ELR (cell line): ENCODE measurements around the gene PRR19.
"Not testable (repeated sequence)": the region's sequence is repeated elsewhere in the genome, so short reads cannot be mapped to it uniquely, and the experiment has no call there.

ENCODE experiments used
- DNase-seq: peaks from one replicate; pipeline ENCODE4 v3.0.0-alpha.2; 2015; ENCODE audit warnings: low read depth

PRR19 gene

GRCh38 chr19:42325896-42326771 is 24.2 kb downstream of the PRR19 start:
- peak; percentile 28 for DNase-seq

GRCh38 chr19:42326969-42327368 is 25.0 kb downstream of the PRR19 start:
- no peak for DNase-seq

- DNase-seq = no peak
These were observed 25.4 kb downstream of the PRR19 start for GRCh38 chr19:42327381-42327780.

GRCh38 chr19:42328106-42328505 is 26.2 kb downstream of the PRR19 start:
- DNase-seq = no peak

GRCh38 chr19:42328854-42329253 is 26.9 kb downstream of the PRR19 start:
- DNase-seq = no peak

- no peak for DNase-seq
These were observed 28.3 kb downstream of the PRR19 start for GRCh38 chr19:42330241-42330711.

- DNase-seq = not testable (repeated sequence)
These were observed 29.4 kb downstream of the PRR19 start for GRCh38 chr19:42331333-42331732.

DNA sequence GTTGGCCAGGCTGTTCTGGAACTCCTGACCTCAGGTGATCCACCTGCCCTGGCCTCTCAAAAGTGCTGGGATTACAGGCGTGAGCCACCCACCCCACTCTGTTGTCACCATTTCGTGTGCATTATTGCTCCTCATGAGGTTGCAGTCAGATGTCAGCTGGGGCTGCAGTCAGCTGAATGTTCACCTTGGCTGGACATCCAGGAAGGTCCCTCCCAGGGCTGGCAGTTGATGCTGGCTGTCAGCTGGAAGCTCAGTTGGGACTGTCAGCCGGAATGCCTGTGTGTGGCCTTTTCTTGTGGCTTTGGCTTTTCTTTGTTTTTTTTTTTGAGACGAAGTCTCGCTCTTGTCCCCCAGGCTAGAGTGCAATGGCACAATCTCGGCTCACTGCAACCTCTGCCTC is 30.1 kb downstream of the PRR19 start:
- DNase-seq = no peak

DNA sequence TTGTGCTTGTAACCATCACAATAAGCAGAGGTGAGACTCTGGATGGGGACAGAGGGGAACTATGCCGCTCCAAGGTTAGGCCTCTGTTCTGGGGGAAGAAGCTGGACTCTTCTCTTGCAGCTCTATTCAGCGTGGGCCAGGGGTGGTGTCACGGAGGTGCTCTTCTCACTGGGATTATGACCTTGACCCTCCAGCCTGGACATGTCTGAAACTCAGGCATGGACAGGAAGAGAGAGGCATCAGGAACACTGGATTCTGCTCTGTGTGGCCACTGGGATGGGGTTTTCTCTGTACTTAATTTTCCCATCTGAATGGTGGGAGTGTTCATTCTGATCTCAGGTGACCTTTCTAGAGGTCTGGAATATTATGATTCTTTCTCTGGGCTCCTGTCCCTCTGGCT is 31.1 kb downstream of the PRR19 start:
- DNase-seq = no peak

- DNase-seq = no peak
These were observed 32.2 kb downstream of the PRR19 start for GRCh38 chr19:42333975-42334696.

DNA sequence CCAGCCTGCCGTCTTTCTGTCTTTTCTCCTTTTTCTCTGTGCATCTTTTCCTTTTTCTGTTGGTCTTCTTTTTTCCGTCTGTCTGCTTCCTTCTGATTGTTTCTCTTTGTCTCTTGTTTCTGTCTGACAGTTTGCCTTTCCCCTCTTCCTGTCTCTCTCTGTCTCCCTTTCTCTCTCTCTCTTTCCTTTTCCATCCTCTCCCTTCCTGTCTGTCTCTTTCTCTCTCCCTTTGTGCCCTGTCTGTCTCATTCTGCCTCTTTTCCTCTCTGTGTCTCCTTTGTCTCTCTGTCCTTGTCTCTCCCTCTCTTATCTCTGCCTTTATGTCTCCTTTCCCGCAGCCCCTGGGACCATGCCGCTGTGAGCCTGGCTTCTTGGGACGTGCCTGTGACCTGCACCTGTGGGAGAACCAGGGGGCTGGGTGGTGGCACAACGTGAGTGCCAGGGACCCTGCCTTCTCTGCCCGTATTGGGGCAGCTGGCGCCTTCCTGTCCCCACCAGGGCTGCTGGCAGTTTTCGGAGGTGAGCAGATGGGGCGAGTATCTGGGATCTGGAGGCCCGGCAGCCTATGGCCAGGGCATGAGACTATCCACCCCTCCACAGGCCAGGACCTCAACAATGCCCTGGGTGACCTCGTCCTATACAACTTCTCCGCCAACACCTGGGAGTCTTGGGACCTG is 32.9 kb downstream of the PRR19 start:
- DNase-seq = no peak

- DNase-seq = no peak
These were observed 33.5 kb downstream of the PRR19 start for GRCh38 chr19:42335374-42335936.

DNA sequence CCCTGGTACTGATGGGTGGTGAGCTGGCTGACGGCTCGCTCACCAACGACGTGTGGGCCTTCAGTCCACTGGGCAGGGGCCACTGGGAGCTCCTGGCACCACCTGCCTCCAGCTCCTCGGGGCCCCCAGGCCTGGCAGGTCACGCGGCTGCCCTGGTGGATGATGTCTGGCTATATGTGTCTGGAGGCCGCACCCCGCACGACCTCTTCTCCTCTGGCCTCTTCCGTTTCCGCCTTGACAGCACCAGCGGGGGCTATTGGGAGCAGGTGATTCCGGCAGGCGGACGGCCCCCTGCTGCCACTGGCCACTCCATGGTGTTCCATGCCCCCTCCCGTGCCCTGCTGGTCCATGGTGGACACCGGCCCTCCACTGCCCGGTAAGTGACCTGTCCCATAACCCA is 34.0 kb downstream of the PRR19 start:
- DNase-seq = no peak

GRCh38 chr19:42339126-42339860 is 37.4 kb downstream of the PRR19 start:
- not testable (repeated sequence) for DNase-seq

GRCh38 chr19:42339922-42340321 is 38.0 kb downstream of the PRR19 start:
- not testable (repeated sequence) for DNase-seq

GRCh38 chr19:42343344-42344110 is 41.6 kb downstream of the PRR19 start:
- no peak for DNase-seq

DNA sequence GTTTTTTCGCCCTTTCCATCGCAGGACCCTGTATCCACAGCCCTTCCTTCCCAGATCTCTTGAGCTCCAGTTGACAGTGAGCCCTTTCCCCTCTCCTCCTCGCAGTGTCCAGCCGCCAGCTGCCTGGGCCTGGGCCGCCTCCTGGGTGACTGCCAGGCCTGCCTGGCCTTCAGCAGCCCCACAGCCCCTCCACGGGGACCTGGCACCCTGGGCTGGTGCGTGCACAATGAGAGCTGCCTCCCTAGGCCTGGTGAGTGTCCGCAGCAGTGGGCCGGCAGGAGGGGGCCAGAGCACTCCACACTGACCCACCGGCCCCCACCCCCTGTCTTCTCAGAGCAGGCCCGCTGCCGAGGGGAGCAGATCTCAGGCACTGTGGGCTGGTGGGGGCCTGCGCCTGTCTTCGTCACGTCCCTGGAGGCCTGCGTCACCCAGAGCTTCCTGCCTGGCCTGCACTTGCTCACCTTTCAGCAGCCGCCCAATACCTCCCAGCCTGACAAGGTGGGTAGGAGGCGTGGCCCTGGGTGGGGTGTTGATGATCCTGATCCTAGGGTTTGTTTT is 42.5 kb downstream of the PRR19 start:
- DNase-seq = no peak

- DNase-seq = no peak
These were observed 43.4 kb downstream of the PRR19 start for GRCh38 chr19:42345191-42345812.

DNA sequence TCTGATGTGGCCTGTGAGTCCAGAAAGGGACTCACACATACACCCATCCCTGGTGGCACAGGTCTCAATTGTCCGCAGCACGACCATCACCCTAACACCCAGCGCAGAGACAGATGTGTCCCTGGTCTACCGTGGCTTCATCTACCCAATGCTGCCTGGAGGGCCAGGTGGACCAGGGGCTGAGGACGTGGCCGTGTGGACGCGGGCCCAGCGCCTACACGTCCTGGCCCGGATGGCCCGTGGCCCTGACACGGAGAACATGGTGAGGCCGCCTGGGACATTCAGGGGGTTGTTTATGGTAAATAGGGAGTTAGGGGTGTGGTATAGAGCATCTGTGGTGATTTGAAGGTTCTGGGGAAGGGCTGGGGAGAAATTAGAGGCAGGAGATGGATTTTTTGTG is 46.3 kb downstream of the PRR19 start:
- no peak for DNase-seq
